HepG2 (cell line): ENCODE data around the gene NENF. TPM values are rescaled to one million over a fixed set of nuclear protein-coding genes. Genes with fewer than 3 reads are reported as not detected.

Experiments used
- ATAC-seq: fragments of 200-7000 bp; cut with Tn5 transposase; 3 replicates; pipeline ENCODE4 v1.9.1; 2020; ENCODE audit warnings: mild to moderate bottlenecking, moderate library complexity
- BruUV-seq: library from RNA; stranded (reverse); fragments of 400-500 nt; replicated peaks from 2 replicates; lab custom pipeline; 2021; lab: Mats Ljungman, UMichigan
- CTCF ChIA-PET: fragments of 300-600 bp; formaldehyde crosslinking; extraction: SDS; loops from one replicate; lab custom pipeline; 2021; ENCODE audit warnings: low total read pairs, inconsistent platforms, low intra/inter-chr PET ratio; lab: Yijun Ruan, JAX
- POLR2A ChIA-PET: fragments of 350-600 bp; sonication (Branson Sonifier 250); formaldehyde crosslinking; loops from one replicate; lab custom pipeline; 2020; ENCODE audit warnings: antibody characterized with exemption, inconsistent platforms; lab: Yijun Ruan, JAX
- DNase-seq: peaks from one replicate; pipeline ENCODE4 v3.0.0-alpha.2; 2015; ENCODE audit warnings: low spot score
- FAIRE-seq: peaks from 3 replicates; lab custom pipeline; 2011; peaks lifted over from hg19 to GRCh38; lab: Jason Lieb, UNC
- H2AFZ ChIP-seq: one replicate; pipeline ENCODE4 v1.6.1; 2011; ENCODE audit warnings: low read length, inconsistent platforms
- H3K27ac ChIP-seq: fragments of 300-600 bp; 3 replicates; pipeline ENCODE4 v1.8.0; 2011; ENCODE audit warnings: mixed run types, mild to moderate bottlenecking, mixed read lengths, low read length, inconsistent platforms; ENCODE audit not compliant: insufficient read depth; ENCODE audit errors: extremely low read length
- H3K27me3 ChIP-seq, 2 experiments: fragments of 200-600 bp in 1 of 2; 2 replicates in 1 of 2; 3 replicates in 1 of 2; pipeline versions ENCODE4 v1.6.0 to v1.8.0; 2011; ENCODE audit warnings: low read length in 2 of 2, mild to moderate bottlenecking in 2 of 2, moderate library complexity in 2 of 2, inconsistent platforms in 1 of 2; ENCODE audit not compliant: insufficient read depth in 2 of 2, control insufficient read depth in 1 of 2
- H3K36me3 ChIP-seq, 2 experiments: fragments of 200-600 bp in 1 of 2; replicated peaks in 1 of 2; 2 replicates in 1 of 2; 3 replicates in 1 of 2; pipeline versions ENCODE4 v1.5.1 to v1.8.0; 2011; ENCODE audit warnings: low read length in 2 of 2, inconsistent platforms in 1 of 2; ENCODE audit not compliant: insufficient read depth in 2 of 2, control insufficient read depth in 1 of 2
- H3K4me1 ChIP-seq: 2 replicates; pipeline ENCODE4 v1.5.1; 2012; ENCODE audit warnings: low read length, inconsistent platforms; ENCODE audit not compliant: insufficient read depth
- H3K4me2 ChIP-seq: 2 replicates; pipeline ENCODE4 v1.6.0; 2011; ENCODE audit warnings: low read depth, low read length, inconsistent platforms
- H3K4me3 ChIP-seq, 3 experiments: fragments of 200-600 bp in 1 of 3; sonication (generic), shearing (Covaris generic) in 1 of 3; replicated peaks in 1 of 3; 2 replicates each; pipeline ENCODE4 v1.5.1; 2011 to 2016; ENCODE audit warnings: low read length in 3 of 3, inconsistent platforms in 2 of 3, low read depth in 2 of 3, mild to moderate bottlenecking in 2 of 3, control low read depth in 1 of 3, mixed read lengths in 1 of 3; ENCODE audit not compliant: insufficient read depth in 1 of 3
- H3K79me2 ChIP-seq: one replicate; pipeline ENCODE4 v1.6.1; 2011; ENCODE audit warnings: low read length, inconsistent platforms; ENCODE audit not compliant: insufficient read depth
- H3K9ac ChIP-seq: 2 replicates; pipeline ENCODE4 v1.6.0; 2011; ENCODE audit warnings: mild to moderate bottlenecking, low read depth, low read length, inconsistent platforms; ENCODE audit not compliant: insufficient read depth
- H3K9me3 ChIP-seq: 2 replicates; pipeline ENCODE4 v1.5.1; 2012; ENCODE audit warnings: mild to moderate bottlenecking, low read length
- H4K20me1 ChIP-seq: 2 replicates; pipeline ENCODE4 v1.6.0; 2011; ENCODE audit warnings: inconsistent platforms, mild to moderate bottlenecking, low read length, moderate library complexity; ENCODE audit not compliant: insufficient read depth
- CBX5 ChIP-seq: sonication (generic); formaldehyde crosslinking; IDR thresholded peaks from 2 replicates; pipeline ENCODE4 v1.4.0; 2020; ENCODE audit warnings: missing genetic modification reagents, borderline replicate concordance
- RAD21 ChIP-seq: fragments of 450-650 bp; formaldehyde crosslinking; IDR thresholded peaks from 2 replicates; pipeline ENCODE4 v1.5.0; 2020; ENCODE audit warnings: mild to moderate bottlenecking
- SALL1 ChIP-seq: sonication (generic); formaldehyde crosslinking; IDR thresholded peaks from 2 replicates; pipeline ENCODE4 v1.8.0; 2022; ENCODE audit warnings: mild to moderate bottlenecking, missing genetic modification reagents
- STAG1 ChIP-seq: sonication (generic); formaldehyde crosslinking; IDR thresholded peaks from 2 replicates; pipeline ENCODE4 v1.4.0; 2020; ENCODE audit warnings: missing genetic modification reagents
- TCF7 ChIP-seq: sonication (generic); IDR thresholded peaks from 2 replicates; pipeline ENCODE4 v1.6.1; 2016; ENCODE audit warnings: antibody characterized with exemption, low read depth
- ZFX ChIP-seq: sonication (generic); formaldehyde crosslinking; IDR thresholded peaks from 2 replicates; pipeline ENCODE4 v1.4.0; 2020; ENCODE audit warnings: mild to moderate bottlenecking, low read depth, missing genetic modification reagents, moderate library complexity
- ZNF121 ChIP-seq: sonication (generic); formaldehyde crosslinking; IDR thresholded peaks from 2 replicates; pipeline ENCODE4 v1.5.0; 2020; ENCODE audit warnings: mild to moderate bottlenecking, missing genetic modification reagents
- ZNF501 ChIP-seq: sonication (generic); formaldehyde crosslinking; IDR thresholded peaks from 2 replicates; pipeline ENCODE4 v1.5.1; 2020; ENCODE audit warnings: mild to moderate bottlenecking, moderate library complexity, missing genetic modification reagents
- ZNF572 ChIP-seq: sonication (generic); formaldehyde crosslinking; IDR thresholded peaks from 2 replicates; pipeline ENCODE4 v1.5.1; 2020; ENCODE audit warnings: mild to moderate bottlenecking, missing genetic modification reagents
- ZNF7 ChIP-seq: IDR thresholded peaks from 2 replicates; pipeline ENCODE4 v1.6.1; 2016; ENCODE audit warnings: missing biosample characterization, missing genetic modification reagents
- ZNF879 ChIP-seq: sonication (generic); formaldehyde crosslinking; IDR thresholded peaks from 2 replicates; pipeline ENCODE4 v1.8.1; 2023; ENCODE audit warnings: missing genetic modification reagents
- WGBS: methylation state at CpG from one replicate; pipeline ENCODE4 v1.1.6; 2017; ENCODE audit warnings: low lambda C conversion rate; 5-methylcytosine and 5-hydroxymethylcytosine counted together
- in situ Hi-C: cut with HindIII; loops from 2 replicates; pipeline ENCODE4 v1.10.0; 2017; ENCODE audit warnings: low pct_unique_long_range_greater_than_20kb; ENCODE audit not compliant: extremely low pct_ligation_motif_present
- intact Hi-C: fragments of 100-400 bp; cut with micrococcal nuclease; formaldehyde crosslinking; loops from one replicate; pipeline ENCODE4 v1.10.0; 2022; ENCODE audit not compliant: unreplicated experiment
- polyA plus RNA-seq, 8 experiments: library from polyadenylated mRNA; depleted of rRNA in 3 of 8; stranded (reverse) in 7 of 8; unstranded in 1 of 8; fragments of >200 nt; fragmentation: Illumina TruSeq in 4 of 8; extraction: Trizol in 4 of 8; gene quantifications; 2 replicates each; pipeline versions ENCODE4 v1.2.1 to v1.2.3, GENCODE V29; 2011 to 2016; ENCODE audit warnings: low read depth in 4 of 8, missing spikeins in 1 of 8, mixed read lengths in 1 of 8; ENCODE audit not compliant: insufficient read depth in 1 of 8
- total RNA-seq, 5 experiments: library from RNA; depleted of rRNA; stranded (reverse); fragments of >200 nt; fragmentation: Illumina TruSeq; extraction: Trizol; gene quantifications; 2 replicates each; pipeline ENCODE4 v1.2.3, GENCODE V29; 2016; ENCODE audit warnings: low read depth in 1 of 5
- TF ChIP-seq, protein P1 (sequence below): sonication (generic); formaldehyde crosslinking; IDR thresholded peaks from 2 replicates; pipeline ENCODE4 v1.4.0; 2020; ENCODE audit warnings: missing genetic modification reagents, mild to moderate bottlenecking, borderline replicate concordance
- TF ChIP-seq, protein P2 (sequence below): sonication (generic); IDR thresholded peaks from 2 replicates; pipeline ENCODE4 v1.6.1; 2016; ENCODE audit warnings: low read depth, borderline replicate concordance
- TF ChIP-seq, protein P3 (sequence below): IDR thresholded peaks from 2 replicates; pipeline ENCODE4 v1.6.1; 2016; ENCODE audit warnings: low read depth, borderline replicate concordance
- TF ChIP-seq, protein P4 (sequence below): sonication (generic); formaldehyde crosslinking; IDR thresholded peaks from 2 replicates; pipeline ENCODE4 v1.5.0; 2020; ENCODE audit warnings: mild to moderate bottlenecking, missing genetic modification reagents, moderate library complexity
- TF ChIP-seq, protein P5 (sequence below): sonication (generic); formaldehyde crosslinking; IDR thresholded peaks from 2 replicates; pipeline ENCODE4 v1.8.0; 2022; ENCODE audit warnings: missing genetic modification reagents, mild to moderate bottlenecking, borderline replicate concordance

Gene NENF
- total and polyA plus RNA-seq, 2 of the 13 experiments (the other 11 are each of a cell fraction or from before 2014, with no cell fraction given), result 31.7 to 40.4 TPM

DNA sequence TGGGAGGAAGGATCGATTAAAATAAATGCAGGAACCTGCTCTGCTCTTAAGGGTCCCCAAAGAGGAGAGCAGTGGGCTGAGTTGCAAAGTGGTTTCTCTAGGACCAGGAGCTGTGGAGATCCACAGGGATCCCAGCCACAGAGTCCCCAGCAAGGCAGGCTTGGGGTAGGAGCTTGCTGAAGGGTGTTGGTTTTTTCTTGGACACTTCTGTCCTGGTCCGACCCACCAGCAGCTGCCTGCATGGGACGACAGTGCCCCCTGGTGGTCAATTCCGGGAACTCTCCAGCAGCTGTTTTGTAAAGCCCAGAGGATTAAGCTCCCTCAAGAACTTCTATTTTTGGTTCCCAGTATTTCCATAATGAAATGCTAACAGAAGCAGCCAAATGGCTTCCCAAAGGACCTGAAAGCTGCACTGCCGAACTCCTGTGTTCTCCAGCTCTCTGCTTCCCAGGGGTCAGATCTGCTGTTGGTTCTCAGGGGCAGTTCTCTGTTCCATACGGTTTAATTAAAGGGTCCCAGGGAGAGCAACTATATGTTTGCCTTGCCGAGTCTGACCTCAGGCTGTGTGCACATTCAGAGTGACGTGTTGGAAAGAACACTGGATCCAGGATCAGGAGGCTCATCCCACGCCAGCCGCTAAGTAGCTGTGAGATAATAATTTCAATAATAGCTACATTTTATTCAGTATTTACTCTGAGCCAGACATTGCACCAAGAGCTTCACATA is 23.2 kb downstream of the NENF start:
- WGBS, result 22% methylated on average over 8 of the region's 10 CpGs
- H2AFZ ChIP-seq, result no peak overlapping the region
- peaks cover 12% of the 10 kb centered on the region; the same call in 1 of the 2 replicates for H3K4me1 ChIP-seq
- ChIA-PET POLR2A (interaction anchor here (1.1 kb wide), 1 partner anchor 152 kb away, joined by 5 read pairs; the partner anchor contains the start of gene ATF3), CTCF (interaction anchor here (0.8 to 2.1 kb wide), 4 partner anchors 23 to 421 kb away, joined by 3 to 13 read pairs (median 8); partner anchors contain the start of gene NENF)
- peak; percentile 87 for ATAC-seq
- no peak overlapping the region for H3K4me3 ChIP-seq
- H4K20me1 ChIP-seq, result no peaks in the 10 kb centered on the region
- H3K4me2 ChIP-seq, result peak overlapping the region; percentile 48
- FAIRE-seq, result peak; percentile 67
- BruUV-seq, result no TSS peak
- no peaks in the 10 kb centered on the region for H3K36me3 ChIP-seq
- peak; percentile 58 for DNase-seq
- in situ Hi-C loops, result loop anchor here (5.0 to 10.0 kb wide), 2 partner anchors 91 to 394 kb away; no protein-coding TSS in a partner anchor
- no peaks in the 10 kb centered on the region for H3K27me3 ChIP-seq
- peaks cover 10% of the 10 kb centered on the region; the same call in 1 of the 2 replicates for H3K9me3 ChIP-seq
- no peak overlapping the region for H3K27ac ChIP-seq
- H3K9ac ChIP-seq, result no peak overlapping the region
- H3K79me2 ChIP-seq, result no peaks in the 10 kb centered on the region
- intact Hi-C loops, result loop anchor here (2.0 to 5.0 kb wide), 3 partner anchors 89 to 393 kb away; no protein-coding TSS in a partner anchor
- TF ChIP-seq, protein P1, sequence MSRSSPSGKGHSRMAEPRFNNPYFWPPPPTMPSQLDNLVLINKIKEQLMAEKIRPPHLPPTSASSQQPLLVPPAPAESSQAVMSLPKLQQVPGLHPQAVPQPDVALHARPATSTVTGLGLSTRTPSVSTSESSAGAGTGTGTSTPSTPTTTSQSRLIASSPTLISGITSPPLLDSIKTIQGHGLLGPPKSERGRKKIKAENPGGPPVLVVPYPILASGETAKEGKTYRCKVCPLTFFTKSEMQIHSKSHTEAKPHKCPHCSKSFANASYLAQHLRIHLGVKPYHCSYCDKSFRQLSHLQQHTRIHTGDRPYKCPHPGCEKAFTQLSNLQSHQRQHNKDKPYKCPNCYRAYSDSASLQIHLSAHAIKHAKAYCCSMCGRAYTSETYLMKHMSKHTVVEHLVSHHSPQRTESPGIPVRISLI (CRISPR knock-in tag), result 0 out of 2 replicates have a peak, but pooled peaks have one; percentile 41
- TF ChIP-seq ZNF879 (CRISPR knock-in tag) (no peak), SALL1 (CRISPR knock-in tag) (peak; percentile 44; the same call in 1 of the 2 replicates), ZNF572 (CRISPR knock-in tag) (no peak), ZNF121 (peak; percentile 96), STAG1 (CRISPR knock-in tag) (peak; percentile 94), ZNF7 (CRISPR knock-in tag) (no peak), RAD21 (CRISPR knock-in tag) (peak; percentile 86), ZNF501 (CRISPR knock-in tag) (peak; percentile 56; the same call in 1 of the 2 replicates), CBX5 (CRISPR knock-in tag) (0 out of 2 replicates have a peak, but pooled peaks have one; percentile 25), TCF7 (no peak), ZFX (peak; percentile 22; the same call in 1 of the 2 replicates)
- TF ChIP-seq, protein P2, sequence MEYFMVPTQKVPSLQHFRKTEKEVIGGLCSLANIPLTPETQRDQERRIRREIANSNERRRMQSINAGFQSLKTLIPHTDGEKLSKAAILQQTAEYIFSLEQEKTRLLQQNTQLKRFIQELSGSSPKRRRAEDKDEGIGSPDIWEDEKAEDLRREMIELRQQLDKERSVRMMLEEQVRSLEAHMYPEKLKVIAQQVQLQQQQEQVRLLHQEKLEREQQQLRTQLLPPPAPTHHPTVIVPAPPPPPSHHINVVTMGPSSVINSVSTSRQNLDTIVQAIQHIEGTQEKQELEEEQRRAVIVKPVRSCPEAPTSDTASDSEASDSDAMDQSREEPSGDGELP, result peak; percentile 75; the same call in 1 of the 2 replicates
- TF ChIP-seq, protein P3, sequence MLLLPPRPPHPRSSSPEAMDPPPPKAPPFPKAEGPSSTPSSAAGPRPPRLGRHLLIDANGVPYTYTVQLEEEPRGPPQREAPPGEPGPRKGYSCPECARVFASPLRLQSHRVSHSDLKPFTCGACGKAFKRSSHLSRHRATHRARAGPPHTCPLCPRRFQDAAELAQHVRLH (CRISPR knock-in tag), result 0 out of 2 replicates have a peak, but pooled peaks have one; percentile 23
- TF ChIP-seq, protein P4, sequence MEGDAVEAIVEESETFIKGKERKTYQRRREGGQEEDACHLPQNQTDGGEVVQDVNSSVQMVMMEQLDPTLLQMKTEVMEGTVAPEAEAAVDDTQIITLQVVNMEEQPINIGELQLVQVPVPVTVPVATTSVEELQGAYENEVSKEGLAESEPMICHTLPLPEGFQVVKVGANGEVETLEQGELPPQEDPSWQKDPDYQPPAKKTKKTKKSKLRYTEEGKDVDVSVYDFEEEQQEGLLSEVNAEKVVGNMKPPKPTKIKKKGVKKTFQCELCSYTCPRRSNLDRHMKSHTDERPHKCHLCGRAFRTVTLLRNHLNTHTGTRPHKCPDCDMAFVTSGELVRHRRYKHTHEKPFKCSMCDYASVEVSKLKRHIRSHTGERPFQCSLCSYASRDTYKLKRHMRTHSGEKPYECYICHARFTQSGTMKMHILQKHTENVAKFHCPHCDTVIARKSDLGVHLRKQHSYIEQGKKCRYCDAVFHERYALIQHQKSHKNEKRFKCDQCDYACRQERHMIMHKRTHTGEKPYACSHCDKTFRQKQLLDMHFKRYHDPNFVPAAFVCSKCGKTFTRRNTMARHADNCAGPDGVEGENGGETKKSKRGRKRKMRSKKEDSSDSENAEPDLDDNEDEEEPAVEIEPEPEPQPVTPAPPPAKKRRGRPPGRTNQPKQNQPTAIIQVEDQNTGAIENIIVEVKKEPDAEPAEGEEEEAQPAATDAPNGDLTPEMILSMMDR (CRISPR knock-in tag), result peak; percentile 91
- TF ChIP-seq, protein P5, sequence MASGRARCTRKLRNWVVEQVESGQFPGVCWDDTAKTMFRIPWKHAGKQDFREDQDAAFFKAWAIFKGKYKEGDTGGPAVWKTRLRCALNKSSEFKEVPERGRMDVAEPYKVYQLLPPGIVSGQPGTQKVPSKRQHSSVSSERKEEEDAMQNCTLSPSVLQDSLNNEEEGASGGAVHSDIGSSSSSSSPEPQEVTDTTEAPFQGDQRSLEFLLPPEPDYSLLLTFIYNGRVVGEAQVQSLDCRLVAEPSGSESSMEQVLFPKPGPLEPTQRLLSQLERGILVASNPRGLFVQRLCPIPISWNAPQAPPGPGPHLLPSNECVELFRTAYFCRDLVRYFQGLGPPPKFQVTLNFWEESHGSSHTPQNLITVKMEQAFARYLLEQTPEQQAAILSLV, result 0 out of 2 replicates have a peak, but pooled peaks have one; percentile 52
